GM12875 (cell line): ENCODE data around the gene ADAMTSL2.

Source experiments
- H3K4me3 ChIP-seq: one replicate; pipeline ENCODE4 v1.5.1; 2011; ENCODE audit warnings: low read depth, low read length, control low read depth
- TF ChIP-seq, protein P1 (sequence below): IDR thresholded peaks from 2 replicates; pipeline ENCODE4 v1.5.1; 2011; ENCODE audit warnings: low read depth, mild to moderate bottlenecking, control low read depth, inconsistent platforms, low read length, moderate library complexity, borderline replicate concordance; ENCODE audit not compliant: insufficient read depth

ADAMTSL2 gene

DNA sequence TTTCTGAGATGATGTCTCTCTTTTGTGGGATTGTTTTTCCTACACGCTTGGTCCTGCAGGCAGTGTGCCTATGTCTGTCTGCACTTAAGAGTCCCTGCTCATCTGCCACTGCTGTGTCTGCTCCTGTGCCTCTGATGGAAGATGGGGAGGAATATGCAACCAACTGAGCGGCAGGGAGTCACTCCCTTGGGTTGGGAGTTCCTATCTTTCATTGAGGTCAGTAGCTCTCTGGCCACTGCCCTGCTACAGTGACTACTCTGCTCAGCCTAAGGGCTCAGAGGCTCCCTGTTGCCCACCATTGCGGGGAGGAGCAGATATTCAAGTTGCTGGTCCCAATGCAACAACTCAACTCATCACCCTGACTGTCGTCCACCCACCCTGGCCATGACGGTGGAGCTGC lies 88.1 kb downstream of the ADAMTSL2 start:
- no peak overlapping the region for H3K4me3 ChIP-seq
- TF ChIP-seq, protein P1, sequence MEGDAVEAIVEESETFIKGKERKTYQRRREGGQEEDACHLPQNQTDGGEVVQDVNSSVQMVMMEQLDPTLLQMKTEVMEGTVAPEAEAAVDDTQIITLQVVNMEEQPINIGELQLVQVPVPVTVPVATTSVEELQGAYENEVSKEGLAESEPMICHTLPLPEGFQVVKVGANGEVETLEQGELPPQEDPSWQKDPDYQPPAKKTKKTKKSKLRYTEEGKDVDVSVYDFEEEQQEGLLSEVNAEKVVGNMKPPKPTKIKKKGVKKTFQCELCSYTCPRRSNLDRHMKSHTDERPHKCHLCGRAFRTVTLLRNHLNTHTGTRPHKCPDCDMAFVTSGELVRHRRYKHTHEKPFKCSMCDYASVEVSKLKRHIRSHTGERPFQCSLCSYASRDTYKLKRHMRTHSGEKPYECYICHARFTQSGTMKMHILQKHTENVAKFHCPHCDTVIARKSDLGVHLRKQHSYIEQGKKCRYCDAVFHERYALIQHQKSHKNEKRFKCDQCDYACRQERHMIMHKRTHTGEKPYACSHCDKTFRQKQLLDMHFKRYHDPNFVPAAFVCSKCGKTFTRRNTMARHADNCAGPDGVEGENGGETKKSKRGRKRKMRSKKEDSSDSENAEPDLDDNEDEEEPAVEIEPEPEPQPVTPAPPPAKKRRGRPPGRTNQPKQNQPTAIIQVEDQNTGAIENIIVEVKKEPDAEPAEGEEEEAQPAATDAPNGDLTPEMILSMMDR: no peak
